HL-60/S4 treated with retinoic acid at 250 ng/mL for 4 days and 3 days (cell line): ENCODE data around the gene CEND1.

Experiments
- in situ Hi-C: fragments of 300-500 bp; cut with MboI; formaldehyde crosslinking; loops from 2 replicates; pipeline ENCODE4 v1.7.0; 2022; ENCODE audit warnings: low sequenced_read_pairs

CEND1 gene

GRCh38 chr11:779955-780532 is 9.8 kb downstream of the CEND1 start:
- in situ Hi-C loops: no loop called here

- in situ Hi-C loops: no loop called here
These were observed 10.6 kb downstream of the CEND1 start for GRCh38 chr11:778976-779954.

- in situ Hi-C loops: no loop called here
These were observed 12.3 kb downstream of the CEND1 start, which contains the start of gene GATD1 for GRCh38 chr11:777288-778255. Gene GATD1 (minus strand): TSS chr11:777487. CDS start chr11:777462, 25 bp downstream.

GRCh38 chr11:776561-777287 is 13.2 kb downstream of the CEND1 start:
- in situ Hi-C loops: no loop called here

GRCh38 chr11:776263-776560 is 13.7 kb downstream of the CEND1 start:
- in situ Hi-C loops: no loop called here

GRCh38 chr11:774873-775592 is 14.9 kb downstream of the CEND1 start:
- in situ Hi-C loops: no loop called here

- in situ Hi-C loops: no loop called here
These were observed 16.1 kb downstream of the CEND1 start for GRCh38 chr11:773830-774229.

GRCh38 chr11:773425-773824 is 16.5 kb downstream of the CEND1 start:
- in situ Hi-C loops: no loop called here

GRCh38 chr11:772429-773390 is 17.2 kb downstream of the CEND1 start:
- in situ Hi-C loops: no loop called here

GRCh38 chr11:771617-772204 is 18.2 kb downstream of the CEND1 start:
- in situ Hi-C loops: no loop called here

- in situ Hi-C loops: no loop called here
These were observed 19.0 kb downstream of the CEND1 start for GRCh38 chr11:770642-771616.

- in situ Hi-C loops: no loop called here
These were observed 19.8 kb downstream of the CEND1 start for GRCh38 chr11:769887-770641.

GRCh38 chr11:767238-767637 is 22.7 kb downstream of the CEND1 start:
- in situ Hi-C loops: no loop called here

- in situ Hi-C loops: no loop called here
These were observed 23.0 kb downstream of the CEND1 start for GRCh38 chr11:766936-767210.

GRCh38 chr11:766106-766935 is 23.6 kb downstream of the CEND1 start:
- in situ Hi-C loops: no loop called here

- in situ Hi-C loops: no loop called here
These were observed 24.1 kb downstream of the CEND1 start for GRCh38 chr11:765802-766091.
